ENCODE measurements around the gene GPR37.

- TF ChIP-seq CTCF (IDR thresholded peaks at IDR 0.05; ENCODE audit: insufficient read depth, low read length, poor library complexity, severe bottlenecking), result no peak
- no peak for TF ChIP-seq EZH2phosphoT487 (conservative IDR thresholded peaks at IDR 0.05; ENCODE audit: low read length)
These were observed 34.8 kb upstream of the GPR37 start for GRCh38 chr7:124800386-124800785.

Data from SU-DHL-6 (cell line).